Stimulated activated memory B cell treated with anti-CD40 and anti-IgM and Interleukin-4, amounts not matched to agents 10 μg/mL and 1 μg/mL and 100 μg/mL, for 72 hours (primary cell): ENCODE measurements around the gene GRAMD1B.

ENCODE experiments used
- ATAC-seq: fragments of 150-1000 bp; cut with Tn5 transposase; 2 replicates; pipeline ENCODE4 v1.10.0; 2021
- H3K27ac Mint-ChIP-seq: one replicate; pipeline ENCODE4 v1.8.0; 2022; ENCODE audit warnings: mild to moderate bottlenecking, mixed read lengths
- H3K27me3 Mint-ChIP-seq: one replicate; pipeline ENCODE4 v1.8.0; 2022; ENCODE audit warnings: mixed read lengths
- H3K36me3 Mint-ChIP-seq: one replicate; pipeline ENCODE4 v1.8.0; 2022; ENCODE audit warnings: mixed read lengths
- H3K4me1 Mint-ChIP-seq: one replicate; pipeline ENCODE4 v1.8.0; 2022; ENCODE audit warnings: mixed read lengths
- H3K4me3 Mint-ChIP-seq: one replicate; pipeline ENCODE4 v1.8.0; 2022; ENCODE audit warnings: mild to moderate bottlenecking, moderate library complexity, mixed read lengths
- H3K9me3 Mint-ChIP-seq: one replicate; pipeline ENCODE4 v1.8.0; 2022; ENCODE audit warnings: mixed read lengths

Gene GRAMD1B

GRCh38 chr11:123536690-123537437 is 106.8 kb downstream of the GRAMD1B start:
- Mint-ChIP-seq H3K27me3 (no peaks in the 10 kb centered on the region), H3K4me3 (no peak overlapping the region), H3K9me3 (no peaks in the 10 kb centered on the region), H3K27ac (no peak overlapping the region), H3K36me3 (no peaks in the 10 kb centered on the region), H3K4me1 (no peaks in the 10 kb centered on the region)
- ATAC-seq: no peak

GRCh38 chr11:123537726-123538125 is 107.7 kb downstream of the GRAMD1B start:
- no peaks in the 10 kb centered on the region for H3K27me3 Mint-ChIP-seq
- H3K4me3 Mint-ChIP-seq: no peak overlapping the region
- no peaks in the 10 kb centered on the region for H3K36me3 Mint-ChIP-seq
- H3K4me1 Mint-ChIP-seq: no peaks in the 10 kb centered on the region
- H3K9me3 Mint-ChIP-seq: no peaks in the 10 kb centered on the region
- no peak for ATAC-seq
- H3K27ac Mint-ChIP-seq: no peak overlapping the region

GRCh38 chr11:123543797-123544196 is 113.7 kb downstream of the GRAMD1B start:
- ATAC-seq: no peak
- H3K4me1 Mint-ChIP-seq: no peaks in the 10 kb centered on the region
- no peaks in the 10 kb centered on the region for H3K9me3 Mint-ChIP-seq
- H3K4me3 Mint-ChIP-seq: no peak overlapping the region
- no peaks in the 10 kb centered on the region for H3K36me3 Mint-ChIP-seq
- H3K27me3 Mint-ChIP-seq: no peaks in the 10 kb centered on the region
- H3K27ac Mint-ChIP-seq: no peak overlapping the region

- ATAC-seq: no peak
- Mint-ChIP-seq H3K27ac (no peak overlapping the region), H3K9me3 (no peaks in the 10 kb centered on the region), H3K4me3 (no peak overlapping the region), H3K27me3 (no peaks in the 10 kb centered on the region), H3K4me1 (no peaks in the 10 kb centered on the region), H3K36me3 (no peaks in the 10 kb centered on the region)
Observed at GRCh38 chr11:123544631-123545375, 114.7 kb downstream of the GRAMD1B start.

- Mint-ChIP-seq H3K36me3 (no peaks in the 10 kb centered on the region), H3K27me3 (no peaks in the 10 kb centered on the region), H3K9me3 (no peaks in the 10 kb centered on the region), H3K4me3 (no peak overlapping the region), H3K4me1 (no peaks in the 10 kb centered on the region), H3K27ac (no peak overlapping the region)
- ATAC-seq: no peak
Observed at GRCh38 chr11:123545726-123546270, 115.7 kb downstream of the GRAMD1B start.

DNA sequence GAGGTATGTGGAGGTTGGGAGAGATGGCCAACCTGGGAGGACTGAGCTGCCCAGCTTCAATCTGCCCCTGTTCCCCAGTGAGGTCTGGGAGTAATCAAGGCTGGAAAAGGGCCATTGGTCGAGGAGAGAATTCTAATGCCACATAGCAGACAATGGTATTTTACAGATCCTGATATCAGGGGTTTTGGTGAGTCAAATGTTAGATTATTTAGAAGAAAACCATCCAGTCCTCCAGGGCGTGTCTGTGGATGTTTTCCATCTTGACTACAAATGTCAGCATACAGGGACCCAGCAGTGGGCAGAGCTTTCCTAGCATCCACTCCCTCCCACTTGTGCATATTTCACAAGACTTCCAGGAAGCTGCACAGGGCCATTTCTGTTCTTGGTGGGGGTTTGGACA is 116.4 kb downstream of the GRAMD1B start:
- no peaks in the 10 kb centered on the region for H3K27me3 Mint-ChIP-seq
- H3K4me1 Mint-ChIP-seq: no peaks in the 10 kb centered on the region
- no peaks in the 10 kb centered on the region for H3K9me3 Mint-ChIP-seq
- no peaks in the 10 kb centered on the region for H3K36me3 Mint-ChIP-seq
- H3K27ac Mint-ChIP-seq: no peak overlapping the region
- H3K4me3 Mint-ChIP-seq: no peak overlapping the region
- no peak for ATAC-seq

DNA sequence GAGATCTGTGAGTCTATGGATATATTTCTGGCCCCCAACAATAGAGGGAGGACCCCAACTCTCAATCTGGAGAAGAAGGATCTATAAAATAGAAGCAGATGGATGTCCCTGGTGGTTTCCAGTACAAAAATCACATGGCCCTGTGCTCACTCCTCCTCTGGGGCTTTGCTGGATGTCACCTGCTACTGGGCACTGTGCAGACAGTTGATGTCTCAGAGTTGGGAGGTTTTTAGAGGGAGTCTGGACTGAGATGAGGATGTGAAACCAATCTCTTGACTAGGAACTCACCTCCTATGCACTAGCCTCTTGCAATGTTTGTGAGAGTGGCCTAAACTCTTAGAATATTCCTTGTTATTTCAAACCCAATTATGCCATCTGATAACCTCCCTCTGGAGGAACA is 117.1 kb downstream of the GRAMD1B start:
- H3K4me1 Mint-ChIP-seq: no peaks in the 10 kb centered on the region
- H3K36me3 Mint-ChIP-seq: no peaks in the 10 kb centered on the region
- no peak overlapping the region for H3K27ac Mint-ChIP-seq
- peak; percentile 67 for ATAC-seq
- no peaks in the 10 kb centered on the region for H3K27me3 Mint-ChIP-seq
- no peak overlapping the region for H3K4me3 Mint-ChIP-seq
- no peaks in the 10 kb centered on the region for H3K9me3 Mint-ChIP-seq

DNA sequence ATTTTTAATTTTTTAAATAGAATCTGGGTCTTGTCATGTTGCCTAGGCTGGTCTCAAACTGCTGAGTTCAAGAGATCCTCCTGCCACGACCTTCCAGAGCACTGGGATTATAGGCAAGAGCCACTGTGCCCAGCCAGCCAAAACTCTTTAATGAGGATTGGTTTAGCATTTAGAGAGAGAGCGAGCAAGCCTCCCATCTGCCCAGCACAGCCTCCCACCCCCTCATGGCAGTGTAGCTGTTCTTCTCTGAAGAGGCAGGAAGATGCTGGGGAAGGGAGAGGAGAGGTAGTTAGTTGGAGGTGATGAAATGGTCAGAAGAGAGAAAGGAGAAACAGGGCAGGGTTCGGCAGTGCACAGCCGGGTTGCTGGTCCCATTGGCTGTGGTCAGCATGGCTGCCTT is 118.7 kb downstream of the GRAMD1B start:
- H3K4me1 Mint-ChIP-seq: no peaks in the 10 kb centered on the region
- no peak for ATAC-seq
- no peaks in the 10 kb centered on the region for H3K9me3 Mint-ChIP-seq
- no peak overlapping the region for H3K27ac Mint-ChIP-seq
- H3K4me3 Mint-ChIP-seq: no peak overlapping the region
- no peaks in the 10 kb centered on the region for H3K27me3 Mint-ChIP-seq
- no peaks in the 10 kb centered on the region for H3K36me3 Mint-ChIP-seq

DNA sequence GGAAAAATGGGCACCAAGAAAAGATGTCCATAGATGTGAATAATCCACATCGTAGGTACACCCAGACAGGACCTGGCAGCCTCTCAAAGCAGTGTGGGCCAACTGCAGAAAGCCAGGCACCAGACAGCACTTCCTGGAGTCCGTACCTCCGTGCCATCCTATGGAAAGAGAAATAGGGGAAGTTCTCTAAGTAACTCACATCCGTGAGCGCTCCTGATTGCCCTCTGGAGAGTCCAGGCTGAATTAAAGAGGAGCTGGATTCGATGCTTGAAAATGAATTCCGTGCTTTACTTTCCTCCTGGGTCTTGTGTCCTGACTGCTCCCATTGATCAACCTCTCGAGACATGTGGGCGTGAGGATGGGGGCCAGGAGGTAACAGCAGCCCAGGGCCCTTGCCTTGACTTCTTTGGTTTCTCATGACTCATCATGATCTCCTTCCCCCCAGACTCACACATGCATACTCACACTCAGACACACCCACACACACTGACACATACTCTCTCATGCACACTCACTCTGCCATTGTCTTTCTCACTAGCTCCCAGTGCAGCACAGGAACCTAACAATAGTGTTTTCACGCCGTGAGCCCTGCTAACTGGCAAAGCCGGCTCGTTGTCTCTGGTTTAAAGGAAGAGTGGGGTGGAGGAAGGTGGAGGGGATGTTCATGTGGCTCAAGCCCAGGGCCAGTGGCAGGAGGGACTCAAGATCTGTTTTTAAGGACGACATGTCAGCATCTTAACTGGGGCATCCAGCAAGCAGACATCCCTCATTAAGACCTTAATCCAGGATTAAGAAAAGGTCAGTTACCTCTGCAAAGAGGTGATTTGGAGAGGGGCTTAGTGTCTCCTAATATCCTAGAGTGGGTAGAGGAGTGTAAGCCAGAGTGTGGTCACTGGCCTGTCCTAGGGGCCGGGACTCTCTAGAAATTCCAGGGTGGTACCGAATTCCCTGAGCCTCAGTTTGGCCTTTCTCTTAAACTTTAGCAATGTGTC is 120.2 kb downstream of the GRAMD1B start:
- no peak overlapping the region for H3K27ac Mint-ChIP-seq
- H3K27me3 Mint-ChIP-seq: no peaks in the 10 kb centered on the region
- ATAC-seq: no peak
- no peaks in the 10 kb centered on the region for H3K36me3 Mint-ChIP-seq
- H3K4me3 Mint-ChIP-seq: no peak overlapping the region
- no peaks in the 10 kb centered on the region for H3K9me3 Mint-ChIP-seq
- no peaks in the 10 kb centered on the region for H3K4me1 Mint-ChIP-seq

GRCh38 chr11:123551079-123551478 is 121.0 kb downstream of the GRAMD1B start:
- Mint-ChIP-seq H3K4me1 (no peaks in the 10 kb centered on the region), H3K27ac (no peak overlapping the region), H3K27me3 (no peaks in the 10 kb centered on the region), H3K36me3 (no peaks in the 10 kb centered on the region), H3K4me3 (no peak overlapping the region), H3K9me3 (no peaks in the 10 kb centered on the region)
- no peak for ATAC-seq

- H3K4me3 Mint-ChIP-seq: no peak overlapping the region
- no peak for ATAC-seq
- H3K27ac Mint-ChIP-seq: no peak overlapping the region
- no peaks in the 10 kb centered on the region for H3K36me3 Mint-ChIP-seq
- no peaks in the 10 kb centered on the region for H3K9me3 Mint-ChIP-seq
- H3K27me3 Mint-ChIP-seq: peaks cover 18% of the 10 kb centered on the region
- H3K4me1 Mint-ChIP-seq: peaks cover 16% of the 10 kb centered on the region
Observed at GRCh38 chr11:123556633-123557032, 126.6 kb downstream of the GRAMD1B start.

GRCh38 chr11:123558536-123559315 is 128.7 kb downstream of the GRAMD1B start:
- Mint-ChIP-seq H3K9me3 (no peaks in the 10 kb centered on the region), H3K36me3 (no peaks in the 10 kb centered on the region), H3K27ac (no peak overlapping the region), H3K4me1 (peaks cover 16% of the 10 kb centered on the region), H3K27me3 (peaks cover 29% of the 10 kb centered on the region), H3K4me3 (no peak overlapping the region)
- ATAC-seq: no peak

GRCh38 chr11:123559523-123559955 is 129.5 kb downstream of the GRAMD1B start:
- H3K27me3 Mint-ChIP-seq: peaks cover 29% of the 10 kb centered on the region
- peaks cover 16% of the 10 kb centered on the region for H3K4me1 Mint-ChIP-seq
- ATAC-seq: no peak
- peak overlapping the region; percentile 72 for H3K4me3 Mint-ChIP-seq
- H3K27ac Mint-ChIP-seq: peak overlapping the region; percentile 4
- H3K9me3 Mint-ChIP-seq: no peaks in the 10 kb centered on the region
- no peaks in the 10 kb centered on the region for H3K36me3 Mint-ChIP-seq

DNA sequence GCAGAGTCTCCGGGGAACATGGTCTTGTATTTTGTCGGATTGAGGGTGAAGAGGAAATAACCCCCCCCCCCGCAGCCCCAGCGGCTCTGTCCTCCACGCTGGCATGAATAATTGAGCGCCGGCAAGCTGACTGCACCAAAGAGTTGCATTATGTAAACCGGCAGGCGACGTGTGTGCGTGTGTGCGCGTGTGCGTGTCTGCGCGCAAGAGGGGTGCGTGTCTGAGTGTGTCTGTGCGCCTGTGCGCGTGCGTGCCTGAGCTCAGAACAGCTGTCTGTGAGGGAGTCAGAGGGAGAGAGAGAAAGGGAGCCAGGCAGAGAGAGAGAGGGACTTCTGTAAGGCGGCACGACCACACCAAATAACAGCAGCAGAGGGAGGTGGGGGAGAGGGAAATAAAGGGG is 129.9 kb downstream of the GRAMD1B start:
- peaks cover 29% of the 10 kb centered on the region for H3K27me3 Mint-ChIP-seq
- no peaks in the 10 kb centered on the region for H3K36me3 Mint-ChIP-seq
- peaks cover 16% of the 10 kb centered on the region for H3K4me1 Mint-ChIP-seq
- no peaks in the 10 kb centered on the region for H3K9me3 Mint-ChIP-seq
- H3K27ac Mint-ChIP-seq: peak overlapping the region; percentile 4
- ATAC-seq: peak; percentile 75
- peak overlapping the region; percentile 72 for H3K4me3 Mint-ChIP-seq
